Measurements from ENCODE around the gene PLIN1. TPM values are rescaled to one million over a fixed set of nuclear protein-coding genes. Genes with fewer than 3 reads are reported as not detected.

Gene PLIN1
- total and polyA plus RNA-seq, 2 experiments from 2014 or later: 6.3 to 6.8 TPM

Small RNAs within 50 kb of the gene (small RNA-seq; reads per million reads assigned to genes)
- not detected for gene RNU6-132P

Other genes starting within 250 kb of the PLIN1 start
- 1.1 and 3.1 TPM in 2 replicates for gene RHCG, start 182.8 kb downstream of the PLIN1 start, total RNA-seq
- 1.7 and 4.1 TPM in 2 replicates for gene RHCG, start 182.8 kb downstream of the PLIN1 start, polyA plus RNA-seq
- 1.3 and 2.3 TPM in 2 replicates for gene TICRR, start 103.9 kb downstream of the PLIN1 start, total RNA-seq
- gene TICRR, start 103.9 kb downstream of the PLIN1 start, polyA plus RNA-seq: 0.47 and 0.91 TPM in 2 replicates
- 3.0 and 5.3 TPM in 2 replicates for gene KIF7, start 23.9 kb downstream of the PLIN1 start, total RNA-seq
- gene KIF7, start 23.9 kb downstream of the PLIN1 start, polyA plus RNA-seq: 3.1 and 5.0 TPM in 2 replicates
- gene PEX11A, start 11.4 kb upstream of the PLIN1 start, total RNA-seq: 10.7 and 12.7 TPM in 2 replicates
- 7.6 and 10.0 TPM in 2 replicates for gene PEX11A, start 11.4 kb upstream of the PLIN1 start, polyA plus RNA-seq
- 0.13 TPM in 1 of 2 replicates, not detected in the other for gene WDR93, start 11.4 kb upstream of the PLIN1 start, total RNA-seq
- 0.57 TPM in 1 of 2 replicates, not detected in the other for gene WDR93, start 11.4 kb upstream of the PLIN1 start, polyA plus RNA-seq
- gene MESP1, start 71.9 kb upstream of the PLIN1 start, total RNA-seq: 0.48 and 0.50 TPM in 2 replicates
- 1.0 and 2.7 TPM in 2 replicates for gene MESP1, start 71.9 kb upstream of the PLIN1 start, polyA plus RNA-seq
- gene MESP2, start 97.0 kb upstream of the PLIN1 start, total RNA-seq: 0.30 and 1.2 TPM in 2 replicates
- gene MESP2, start 97.0 kb upstream of the PLIN1 start, polyA plus RNA-seq: not detected in 2 replicates
- 115 and 137 TPM in 2 replicates for gene ANPEP, start 135.5 kb upstream of the PLIN1 start, total RNA-seq
- 123 and 166 TPM in 2 replicates for gene ANPEP, start 135.5 kb upstream of the PLIN1 start, polyA plus RNA-seq
- gene AP3S2, start 214.6 kb upstream of the PLIN1 start, total RNA-seq: 51.7 and 61.2 TPM in 2 replicates
- 14.2 and 15.6 TPM in 2 replicates for gene AP3S2, start 214.6 kb upstream of the PLIN1 start, polyA plus RNA-seq
- 6.8 and 8.6 TPM in 2 replicates for gene ARPIN, start 233.6 kb upstream of the PLIN1 start, total RNA-seq
- 3.8 and 6.5 TPM in 2 replicates for gene ARPIN, start 233.6 kb upstream of the PLIN1 start, polyA plus RNA-seq